HT-29 (cell line): ENCODE results near the gene PRR5L. TPM values are rescaled to one million over a fixed set of nuclear protein-coding genes. Genes with fewer than 3 reads are reported as not detected.

Source experiments
- DNase-seq: peaks from one replicate; pipeline ENCODE4 v3.0.0-alpha.2; 2015; ENCODE audit warnings: low spot score
- total RNA-seq: library from RNA; depleted of rRNA; stranded (reverse); fragments of >200 nt; shearing (Covaris generic); gene quantifications from 2 replicates; pipeline ENCODE4 v1.2.3, GENCODE V29; 2014

Gene PRR5L
- total RNA-seq, 1 experiment from 2014 or later = 92.8 TPM

DNA sequence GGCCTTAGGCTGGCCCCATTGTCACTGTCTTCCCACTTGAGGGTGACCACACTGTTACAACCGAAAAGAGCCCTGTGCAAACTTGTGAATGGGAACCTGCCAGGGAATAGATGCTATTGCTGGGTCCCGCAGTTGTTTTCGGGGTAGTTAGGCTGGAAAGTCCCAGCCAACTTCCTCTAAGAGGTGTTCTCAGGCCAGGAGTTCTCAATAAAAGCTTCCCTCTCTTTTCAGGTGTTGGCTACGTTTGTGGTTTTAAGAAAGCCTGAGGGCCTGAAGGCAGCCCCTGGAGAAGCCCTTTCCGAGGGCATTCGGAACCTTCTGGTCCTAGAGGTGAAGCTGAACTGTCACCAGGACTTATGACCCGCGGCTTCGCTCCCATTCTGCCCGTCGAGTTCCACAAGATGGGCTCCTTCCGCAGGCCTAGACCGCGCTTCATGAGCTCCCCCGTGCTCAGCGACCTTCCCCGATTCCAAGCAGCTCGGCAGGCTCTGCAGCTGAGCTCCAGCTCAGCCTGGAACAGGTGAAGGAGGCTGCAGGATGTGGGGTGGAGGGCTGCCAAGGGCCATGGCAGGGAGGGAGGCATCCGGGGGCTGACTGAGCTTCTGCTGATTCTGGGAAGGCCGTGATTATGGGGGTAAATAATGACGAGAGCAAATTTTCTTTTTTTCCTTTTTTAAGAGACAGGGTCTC is 104.8 kb downstream of the PRR5L start:
- no peak for DNase-seq

DNA sequence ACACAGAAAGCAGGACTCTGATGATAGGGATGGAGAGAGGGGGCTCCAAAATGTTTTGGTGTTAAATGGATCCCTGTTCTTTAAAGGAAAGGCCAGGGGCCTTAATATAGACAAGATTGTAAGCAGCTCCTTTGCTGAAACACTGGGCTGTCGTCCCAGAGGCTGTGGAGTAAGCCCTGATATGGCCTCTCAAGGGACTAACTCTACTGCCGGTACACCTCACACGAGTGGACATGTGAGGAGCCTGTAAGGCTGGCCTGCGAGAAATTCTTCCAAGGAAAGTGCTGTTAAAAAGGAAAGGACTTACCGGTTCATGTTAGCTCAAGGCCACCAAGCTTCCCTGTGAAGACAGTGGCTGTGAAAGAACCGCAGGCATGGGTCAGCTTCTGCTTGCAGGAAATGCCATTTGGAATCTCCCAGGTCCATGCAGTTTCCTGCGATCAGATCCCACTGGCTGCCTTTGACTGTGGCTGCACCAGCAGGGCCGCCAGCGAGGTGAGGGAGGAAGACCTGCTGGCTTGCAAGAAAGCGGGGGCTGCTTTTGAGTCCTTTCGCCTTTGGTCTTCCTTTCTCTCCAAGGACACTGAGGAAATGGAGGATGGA is 106.6 kb downstream of the PRR5L start:
- DNase-seq = no peak

DNA sequence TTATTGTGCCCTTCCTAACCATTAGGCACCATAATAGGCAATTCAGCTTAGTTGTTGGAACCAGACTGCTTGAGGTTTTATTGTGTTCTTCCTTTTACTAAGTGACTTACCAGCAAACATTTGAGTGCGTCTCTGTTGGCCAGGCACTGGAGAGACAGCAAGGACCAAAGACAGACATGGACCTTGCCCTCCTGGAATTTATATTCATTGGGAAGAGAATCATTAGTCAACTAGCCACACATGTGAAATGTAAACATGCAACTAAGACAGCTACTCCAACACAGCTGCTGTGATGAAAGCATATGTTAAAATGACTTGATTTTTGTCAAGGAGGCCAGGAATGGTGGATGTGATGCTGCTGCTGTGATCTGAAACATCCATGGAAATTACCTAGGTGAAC is 107.6 kb downstream of the PRR5L start:
- no peak for DNase-seq

DNA sequence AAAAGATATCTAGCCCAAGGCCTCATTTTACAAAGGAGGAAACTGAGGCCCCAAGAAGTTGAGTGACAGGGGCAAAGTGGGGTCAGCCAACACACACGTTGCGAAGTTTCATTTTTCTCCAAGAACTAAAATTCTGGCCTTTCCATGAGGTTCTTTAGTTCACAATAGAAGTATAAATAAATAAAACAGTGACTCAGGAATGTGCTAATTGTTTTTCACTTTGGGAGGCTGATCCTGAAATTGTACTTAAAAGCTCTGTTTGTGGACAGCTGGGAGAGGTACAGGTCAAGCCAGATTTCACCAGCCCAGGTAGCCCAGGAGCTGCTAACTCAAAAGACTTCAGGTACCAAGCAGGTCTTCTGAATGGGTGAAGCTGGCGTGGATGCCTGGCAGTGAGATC is 108.7 kb downstream of the PRR5L start:
- DNase-seq = no peak

DNA sequence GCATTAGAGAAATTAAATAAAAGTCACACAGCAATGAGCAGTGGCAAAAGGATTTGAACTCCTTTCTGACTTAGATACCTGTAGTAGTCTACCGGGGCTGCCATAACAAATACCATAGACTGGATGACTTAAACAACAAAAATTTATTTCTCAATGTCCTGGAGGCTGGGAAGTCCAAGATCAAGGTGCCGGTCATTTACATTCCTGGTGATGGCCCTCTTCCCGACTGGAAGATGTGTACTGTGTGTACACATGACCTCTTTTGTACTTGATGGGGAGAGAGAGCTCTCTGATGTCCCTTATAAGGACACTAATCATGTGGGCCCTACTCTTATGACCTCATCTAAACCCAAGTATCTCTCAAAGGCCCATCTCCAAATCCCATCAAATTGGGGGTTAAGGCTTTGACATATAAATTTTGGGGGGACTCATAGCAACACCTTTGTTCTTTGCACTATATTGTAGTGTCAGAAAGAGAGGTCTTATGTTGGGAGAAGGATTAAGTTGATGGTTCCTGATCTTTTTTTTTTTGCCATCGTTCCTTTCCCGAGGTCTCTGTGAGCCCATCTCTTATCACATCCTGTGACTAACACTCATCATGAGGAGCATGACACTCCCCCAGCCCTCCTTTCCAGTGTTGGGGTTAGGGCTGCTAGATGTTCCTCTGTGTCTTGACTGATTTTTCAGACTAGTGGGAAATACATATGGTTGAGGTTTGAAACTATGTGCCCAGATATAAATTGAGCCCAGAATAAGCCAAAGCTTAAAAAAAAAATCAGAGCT is 109.7 kb downstream of the PRR5L start:
- no peak for DNase-seq

DNA sequence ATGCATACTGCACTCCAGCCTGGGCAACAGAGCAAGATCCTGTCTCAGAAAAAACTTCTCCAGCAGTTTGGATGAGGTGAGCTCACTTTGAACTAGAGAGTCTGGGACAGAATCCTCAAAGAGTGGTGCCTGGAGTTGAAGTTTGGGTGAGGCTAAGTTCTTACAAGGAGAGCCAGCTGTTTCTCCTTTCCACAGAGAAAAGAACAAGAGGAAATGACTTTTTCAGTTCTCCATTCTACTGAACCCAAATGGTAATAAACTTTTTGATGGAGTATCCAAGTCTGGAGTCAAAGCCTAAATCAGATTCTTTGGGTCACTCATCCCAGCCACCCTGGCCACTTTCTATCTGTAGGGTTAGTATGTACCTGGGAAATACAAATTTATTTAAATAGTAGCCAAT is 111.3 kb downstream of the PRR5L start:
- no peak for DNase-seq

DNA sequence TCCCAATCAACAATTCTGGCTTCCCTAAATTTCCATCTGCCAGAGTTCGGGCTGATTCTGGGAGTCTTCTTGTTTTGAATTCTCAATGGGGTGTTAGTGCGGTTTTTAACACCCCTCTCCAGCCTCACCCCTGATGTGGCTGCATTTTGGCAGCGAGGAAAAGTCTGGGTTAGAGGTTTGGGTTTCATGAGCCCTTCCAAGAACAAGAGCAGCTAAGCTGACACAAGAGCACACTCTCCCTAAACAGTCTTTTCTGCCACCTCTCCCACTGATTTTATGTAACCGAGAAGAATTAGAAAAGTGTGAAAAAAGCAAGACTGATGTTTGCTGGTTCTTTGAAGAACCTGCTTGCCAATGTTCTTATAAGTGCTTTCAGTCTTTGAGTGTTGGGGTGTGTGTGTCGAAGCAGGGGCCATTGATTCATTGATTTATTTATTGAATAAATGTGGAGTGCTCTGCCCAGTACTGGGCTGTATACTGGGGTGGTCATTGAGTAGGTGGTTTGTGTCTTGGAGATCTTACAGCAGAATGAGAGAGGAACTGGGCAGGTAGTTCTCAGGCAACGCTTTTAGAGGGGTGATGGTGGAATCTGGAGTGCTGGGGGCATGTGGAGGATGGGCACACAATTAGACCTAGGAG is 112.5 kb downstream of the PRR5L start:
- DNase-seq = no peak

DNA sequence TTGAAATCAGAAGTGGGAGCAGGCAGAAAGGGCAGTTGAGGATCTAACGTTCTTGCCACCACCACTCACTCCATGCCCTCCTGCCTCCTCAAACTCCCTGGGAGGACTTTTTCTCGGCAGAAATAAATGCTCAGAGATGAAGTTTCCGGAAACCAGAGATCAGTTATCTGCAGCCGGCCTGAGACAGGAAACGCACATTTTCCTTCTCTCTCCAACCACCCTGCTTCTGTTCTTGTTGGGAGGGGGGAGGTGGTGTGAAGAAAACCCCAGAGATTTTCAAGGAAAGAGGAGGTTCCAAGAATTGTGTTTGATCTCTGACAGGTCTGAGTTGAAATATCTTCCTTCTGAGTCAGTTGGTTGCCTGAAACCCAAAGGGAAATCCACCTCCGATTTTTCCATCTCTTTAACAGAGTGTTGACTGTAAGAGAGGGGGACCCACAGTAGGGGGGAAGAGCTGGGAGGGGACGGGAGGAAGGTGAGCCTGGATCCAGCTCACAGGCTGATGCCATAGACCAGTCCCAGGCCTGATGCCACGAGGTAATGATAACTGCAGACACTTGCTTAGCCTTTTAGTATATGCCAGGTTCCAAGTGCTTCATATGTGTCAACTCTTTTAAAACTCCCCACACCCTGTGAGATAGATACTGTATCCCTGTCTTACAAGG is 113.2 kb downstream of the PRR5L start:
- no peak for DNase-seq

DNA sequence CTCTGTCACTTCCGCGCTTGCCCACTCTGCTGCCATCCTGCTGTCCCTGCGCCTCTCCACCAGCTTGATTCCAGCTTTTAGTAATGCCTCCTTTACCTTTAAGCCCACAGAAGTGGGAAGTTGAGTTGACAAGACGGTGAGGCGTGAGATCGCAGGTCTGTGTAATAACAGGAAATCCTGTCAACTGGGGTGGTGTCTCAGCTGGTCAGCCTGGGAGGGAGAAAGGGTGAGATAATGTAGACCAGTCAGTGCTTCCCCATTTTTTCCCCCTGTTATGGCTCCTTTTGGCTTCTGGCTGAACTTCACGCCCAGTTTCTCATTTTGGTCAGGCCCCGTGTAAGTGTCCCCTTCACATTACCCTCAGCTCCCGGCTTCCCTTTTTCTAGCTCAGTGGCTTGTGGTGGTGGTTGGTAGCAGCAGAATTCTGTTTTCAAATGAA is 115.1 kb downstream of the PRR5L start:
- no peak for DNase-seq

DNA sequence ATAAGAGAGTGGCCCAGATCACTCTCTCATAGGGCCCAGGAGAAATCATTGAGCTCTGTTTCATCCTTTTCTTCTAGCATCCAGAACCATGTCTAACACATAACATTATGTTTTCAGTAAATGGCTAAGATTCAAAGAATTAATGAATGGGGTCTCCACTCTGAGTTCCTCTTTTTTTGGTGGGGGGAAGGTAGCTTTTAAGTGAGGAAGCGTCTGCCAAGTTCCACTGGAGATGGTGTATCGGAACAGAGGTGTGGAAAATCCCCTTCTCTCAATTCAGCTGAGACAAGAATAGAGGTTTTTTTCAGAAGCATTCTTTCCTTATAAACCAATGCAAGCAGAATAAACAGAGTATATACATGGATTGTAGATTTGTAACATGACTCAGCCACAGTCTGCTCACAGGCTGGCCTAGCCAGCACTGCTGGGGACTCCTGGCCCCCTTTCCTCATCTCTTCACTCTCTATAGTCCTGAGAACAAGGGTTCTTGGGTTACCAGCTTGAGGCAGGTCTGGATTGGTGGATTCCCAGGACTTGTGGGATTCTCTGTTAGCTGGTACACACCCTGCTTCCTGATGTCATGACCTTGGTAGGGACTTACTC is 116.8 kb downstream of the PRR5L start:
- DNase-seq = no peak

DNA sequence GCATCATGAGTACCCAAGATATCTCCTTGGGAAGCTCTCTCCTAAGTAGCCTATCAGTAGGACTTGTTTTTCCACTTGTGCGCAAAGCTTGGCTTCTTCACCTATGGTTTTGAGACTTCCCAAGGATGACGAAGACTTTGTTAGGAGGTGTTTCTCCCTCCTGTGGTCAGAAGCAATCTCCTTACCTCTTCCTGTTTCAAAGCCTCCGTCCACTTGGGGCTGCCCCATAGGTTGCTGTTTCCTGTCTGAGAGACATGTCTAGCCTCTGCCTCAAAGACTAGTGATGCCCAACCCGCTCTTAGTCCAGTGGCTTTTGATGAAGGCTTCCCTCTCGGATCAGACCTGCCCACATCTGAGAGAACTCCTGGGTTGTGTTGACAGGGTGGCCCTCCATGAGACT is 121.1 kb downstream of the PRR5L start:
- no peak for DNase-seq

DNA sequence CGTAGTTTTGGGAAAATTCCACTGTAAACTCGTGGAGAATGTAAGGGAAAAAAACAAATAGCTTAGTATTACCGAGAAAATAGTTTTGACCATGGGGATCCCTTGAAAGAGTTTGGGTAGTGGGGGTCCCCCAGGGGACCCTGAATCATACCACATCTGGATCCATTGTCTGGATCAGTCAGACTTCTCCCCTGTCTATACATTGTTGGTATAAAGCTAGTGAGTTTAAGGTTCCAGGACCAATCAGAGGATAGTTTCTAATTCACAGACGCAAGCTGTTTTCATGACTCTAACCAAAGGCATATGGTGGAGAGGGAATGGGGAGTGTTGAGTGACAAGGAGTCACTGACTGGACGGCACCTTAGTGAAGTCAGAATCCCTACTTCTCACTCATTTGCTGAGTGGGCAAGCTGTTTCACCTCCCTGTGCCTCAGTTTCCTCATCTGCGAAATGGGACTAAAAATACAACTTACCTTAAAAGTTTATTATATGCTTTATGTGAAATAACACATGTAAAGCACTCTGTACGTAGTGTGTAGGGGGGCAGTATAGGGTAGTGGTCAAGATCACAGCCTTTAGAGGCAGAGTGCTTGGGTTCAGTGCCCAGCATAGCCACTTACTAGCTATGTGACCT is 123.8 kb downstream of the PRR5L start:
- DNase-seq = no peak

DNA sequence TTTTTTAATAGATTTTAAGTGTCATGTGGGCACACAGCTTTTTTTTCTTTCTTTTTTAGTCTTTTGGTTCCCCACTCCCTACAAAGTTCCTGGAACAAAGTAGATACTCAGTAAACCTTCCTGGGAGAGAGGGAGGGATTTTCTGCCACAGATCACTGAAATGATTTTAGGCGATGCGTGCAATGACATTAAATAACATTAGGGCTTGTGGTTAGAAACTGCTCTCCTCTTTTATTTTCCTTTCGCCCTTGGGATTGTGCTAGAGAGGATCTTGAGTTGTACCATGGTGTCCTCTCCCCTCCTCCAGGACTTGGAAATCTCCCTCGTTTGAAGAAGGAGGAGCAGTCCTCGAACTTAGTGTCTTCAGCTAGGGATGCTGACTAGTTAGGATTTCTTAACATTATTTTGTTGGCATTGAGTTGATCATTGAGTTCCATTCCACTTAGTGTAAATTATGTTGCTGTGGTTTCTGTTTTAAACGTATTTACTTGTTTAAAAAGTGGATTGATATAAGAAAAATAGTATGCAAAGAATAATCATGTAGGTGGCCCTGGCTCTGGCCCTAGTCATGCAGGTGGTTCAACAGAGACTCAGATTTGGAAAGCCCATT is 125.6 kb downstream of the PRR5L start:
- DNase-seq = no peak

DNA sequence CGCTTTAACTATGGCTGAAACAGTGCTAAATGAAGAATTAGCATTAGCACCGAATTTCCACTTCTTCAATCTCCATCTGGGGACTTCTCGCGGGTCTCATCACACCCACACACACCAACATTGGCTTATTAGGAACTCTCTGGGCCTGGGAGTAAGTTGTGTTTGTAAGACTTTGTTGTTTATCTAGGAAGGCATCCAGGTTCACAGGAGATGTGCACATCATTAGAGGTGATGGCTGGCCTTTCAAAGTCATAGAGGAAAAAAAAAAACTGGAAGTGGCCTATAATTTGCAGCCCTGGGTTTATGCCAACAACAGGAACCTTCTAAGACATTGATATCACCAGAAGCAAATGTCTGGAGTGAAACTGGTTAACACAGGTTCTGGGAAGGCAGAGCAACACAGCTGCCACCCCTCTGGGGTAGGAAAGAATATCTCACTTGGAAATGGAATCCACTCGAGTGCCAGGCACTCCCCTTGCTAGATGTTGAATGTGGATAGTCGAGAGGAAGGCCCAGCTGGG is 129.5 kb downstream of the PRR5L start:
- no peak for DNase-seq

DNA sequence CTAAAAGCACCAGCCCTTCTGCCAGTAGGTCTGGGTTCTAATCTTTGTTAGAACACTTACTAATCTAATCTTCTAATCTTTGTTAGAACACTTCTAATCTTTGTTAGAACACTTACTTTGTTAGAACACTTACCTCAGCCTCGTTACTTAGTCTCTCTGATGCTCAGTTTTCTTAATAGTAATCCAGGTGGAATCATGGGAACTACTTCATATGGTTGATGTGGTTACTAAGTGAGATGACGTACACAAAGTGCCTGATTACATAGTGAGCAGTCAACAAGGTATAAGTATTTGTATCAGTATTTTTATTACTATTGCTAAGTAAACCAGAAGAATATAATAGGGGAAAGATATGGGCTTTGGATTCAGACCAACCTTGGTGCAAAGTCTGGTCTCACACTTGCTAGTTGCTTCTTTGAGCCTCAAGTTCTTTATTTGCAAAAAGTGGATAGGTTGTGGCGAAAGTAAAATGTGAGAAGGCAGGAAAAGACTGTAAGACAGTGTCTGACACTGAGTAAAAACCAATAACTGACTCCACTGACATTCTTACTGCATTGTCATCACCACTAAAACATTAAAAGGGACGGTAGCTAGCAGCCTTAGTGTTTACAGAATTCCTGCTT is 130.2 kb downstream of the PRR5L start:
- peak; percentile 7 for DNase-seq

DNA sequence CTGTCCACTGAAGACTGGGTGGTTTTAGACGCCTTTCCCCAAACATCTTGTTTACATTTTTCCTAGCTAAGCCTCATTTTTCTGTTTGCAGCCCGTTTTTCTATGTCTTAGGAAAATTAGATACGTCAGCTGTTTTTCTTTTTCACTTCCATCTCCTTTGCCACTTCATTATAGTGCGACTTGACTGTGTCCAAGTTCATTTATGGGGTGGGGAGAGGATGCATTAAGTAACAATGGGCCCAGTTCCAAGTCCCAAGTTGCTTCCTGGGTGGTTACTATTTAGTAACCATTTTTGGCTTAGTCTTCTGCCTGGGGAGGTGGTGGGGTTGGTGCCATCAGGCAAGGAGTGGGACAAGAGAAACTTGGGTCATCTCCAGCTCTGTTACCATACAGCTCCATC is 131.0 kb downstream of the PRR5L start:
- DNase-seq = no peak

DNA sequence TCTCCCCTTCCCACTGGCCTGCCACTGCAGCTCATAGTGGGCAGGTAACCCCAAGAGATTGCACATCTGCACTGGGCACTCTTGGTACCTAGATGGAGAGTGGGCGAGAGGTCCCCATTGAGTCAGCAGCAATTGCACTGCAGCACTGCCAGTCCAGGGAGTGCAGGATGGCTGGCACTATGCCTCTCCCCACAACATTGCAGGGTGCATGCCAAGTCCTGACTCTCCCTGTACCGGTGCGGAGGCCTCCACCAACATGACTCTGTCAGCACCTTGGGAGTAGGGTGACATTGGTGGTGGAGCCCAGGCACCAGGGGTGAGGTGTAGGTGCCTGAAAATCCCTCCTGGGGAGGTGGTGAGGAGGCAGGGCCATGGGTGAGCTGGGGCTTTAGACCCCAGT is 131.8 kb downstream of the PRR5L start:
- DNase-seq = no peak

DNA sequence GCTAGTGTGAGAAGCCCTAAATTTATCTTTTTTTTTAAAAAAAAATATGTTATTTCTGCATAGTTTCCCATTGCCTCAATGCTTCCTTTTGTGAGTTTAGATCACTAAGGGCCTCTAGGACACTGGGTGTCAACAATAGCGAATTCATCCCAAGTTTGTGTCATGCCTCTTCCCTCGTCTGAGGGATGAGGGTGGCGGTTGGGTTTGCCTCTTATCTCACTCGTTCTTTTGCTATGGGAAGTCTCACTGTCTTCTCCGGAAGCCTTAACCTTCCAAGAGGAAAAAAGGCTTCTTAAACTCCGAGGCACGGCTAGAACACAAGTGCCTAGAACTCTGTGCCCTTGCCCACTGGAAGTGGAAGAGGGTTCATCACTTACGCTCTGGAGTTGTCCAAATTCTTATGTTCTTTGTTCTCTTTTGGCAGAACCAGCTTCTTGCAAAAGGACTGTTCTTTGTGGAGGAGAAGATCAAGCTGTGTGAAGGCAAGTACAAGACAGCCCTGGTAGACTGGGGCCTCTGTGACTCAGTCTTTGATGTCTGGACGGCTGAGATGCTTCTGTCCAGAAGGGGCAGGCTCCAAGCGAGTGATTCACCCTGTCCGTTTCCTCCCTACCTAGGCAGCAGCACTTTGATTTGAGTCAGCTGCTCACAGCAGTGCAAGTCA is 135.5 kb downstream of the PRR5L start:
- DNase-seq = peak; percentile 34

DNA sequence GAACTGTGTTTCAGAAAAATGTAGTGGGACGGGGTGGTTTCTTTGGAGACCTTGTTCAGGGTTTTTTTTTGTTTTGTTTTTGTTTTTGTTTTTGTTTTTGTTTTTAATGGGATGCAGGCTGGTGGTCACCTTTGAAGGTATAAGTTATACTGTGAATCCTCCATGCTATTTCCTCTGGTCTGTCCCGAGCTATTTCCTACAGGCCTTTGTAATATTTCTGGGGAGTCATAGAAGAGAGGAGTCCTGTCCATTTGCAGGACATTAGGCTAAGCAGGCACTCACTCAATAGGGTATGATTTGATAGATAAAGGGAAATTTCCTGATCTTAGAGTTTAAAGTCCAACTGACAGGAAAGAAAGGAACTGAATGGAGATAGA is 136.0 kb downstream of the PRR5L start:
- no peak for DNase-seq
